ENCODE results near the gene RAB13. TPM values are rescaled to one million over a fixed set of nuclear protein-coding genes. Genes with fewer than 3 reads are reported as not detected.

RAB13 gene
- total RNA-seq, 1 donor from 2014 or later: 60.5 TPM

GRCh38 chr1:153977250-153978240, 8.6 kb downstream of the RAB13 start, which contains the start of gene JTB:
Gene JTB (minus strand): TSS chr1:153977674. CDS start chr1:153977252, 422 bp downstream.
- peak; percentile 91 for ATAC-seq

GRCh38 chr1:153976819-153977249, 9.3 kb downstream of the RAB13 start:
- no peak for ATAC-seq

GRCh38 chr1:153973525-153973924, 12.6 kb downstream of the RAB13 start:
- ATAC-seq: no peak

DNA sequence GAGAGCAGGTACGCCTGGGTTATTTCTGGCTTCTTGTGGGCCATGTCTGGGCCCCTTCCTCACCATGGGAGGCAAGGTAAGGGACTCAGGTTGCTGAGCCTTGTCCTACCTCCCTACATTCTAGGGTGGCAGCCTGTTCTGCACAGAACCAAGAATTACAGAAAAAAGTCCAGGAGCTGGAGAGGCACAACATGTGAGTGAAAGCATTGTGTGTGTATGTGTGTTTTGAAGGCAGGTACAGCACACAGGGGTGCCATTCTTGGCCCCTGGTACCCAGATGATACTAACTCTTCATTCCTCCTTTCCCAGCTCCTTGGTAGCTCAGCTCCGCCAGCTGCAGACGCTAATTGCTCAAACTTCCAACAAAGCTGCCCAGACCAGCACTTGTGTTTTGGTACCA, 13.1 kb downstream of the RAB13 start:
- ATAC-seq: no peak

- no peak for ATAC-seq
Observed at GRCh38 chr1:153970346-153970745, 15.8 kb downstream of the RAB13 start.

- ATAC-seq: no peak
Observed at GRCh38 chr1:153968972-153969371, 17.2 kb downstream of the RAB13 start.

DNA sequence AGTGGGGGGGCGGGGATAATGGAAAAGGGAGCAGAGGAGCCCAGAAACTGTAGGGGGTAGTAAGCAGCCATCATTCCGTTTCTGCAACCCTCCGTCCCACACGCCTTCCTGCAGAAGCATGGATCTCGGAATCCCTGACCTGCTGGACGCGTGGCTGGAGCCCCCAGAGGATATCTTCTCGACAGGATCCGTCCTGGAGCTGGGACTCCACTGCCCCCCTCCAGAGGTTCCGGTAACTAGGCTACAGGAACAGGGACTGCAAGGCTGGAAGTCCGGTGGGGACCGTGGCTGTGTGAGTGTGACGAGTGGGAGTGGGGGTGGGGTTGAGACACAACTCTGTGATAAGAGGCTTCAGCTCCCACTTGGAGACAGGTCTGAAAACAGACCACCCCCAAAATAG, 17.7 kb downstream of the RAB13 start:
- no peak for ATAC-seq

DNA sequence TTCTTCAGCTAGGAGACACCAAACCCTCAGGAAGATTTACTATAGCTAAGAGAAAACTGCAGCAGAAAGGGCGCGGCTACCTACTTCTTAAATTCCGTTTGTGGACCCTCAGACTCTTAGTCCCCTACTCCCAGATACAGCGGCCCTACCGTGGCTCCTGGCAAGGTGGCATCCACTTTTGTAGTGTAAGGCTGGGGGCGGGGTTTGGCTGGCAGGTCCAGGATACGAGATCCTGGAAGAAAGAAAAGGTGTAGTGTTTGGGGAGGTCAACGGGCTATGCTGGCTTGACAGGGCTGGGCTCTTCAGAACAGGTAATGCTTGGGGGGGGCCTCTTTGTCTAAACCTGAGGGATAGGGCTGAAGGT, 18.2 kb downstream of the RAB13 start:
- peak; percentile 12 for ATAC-seq

DNA sequence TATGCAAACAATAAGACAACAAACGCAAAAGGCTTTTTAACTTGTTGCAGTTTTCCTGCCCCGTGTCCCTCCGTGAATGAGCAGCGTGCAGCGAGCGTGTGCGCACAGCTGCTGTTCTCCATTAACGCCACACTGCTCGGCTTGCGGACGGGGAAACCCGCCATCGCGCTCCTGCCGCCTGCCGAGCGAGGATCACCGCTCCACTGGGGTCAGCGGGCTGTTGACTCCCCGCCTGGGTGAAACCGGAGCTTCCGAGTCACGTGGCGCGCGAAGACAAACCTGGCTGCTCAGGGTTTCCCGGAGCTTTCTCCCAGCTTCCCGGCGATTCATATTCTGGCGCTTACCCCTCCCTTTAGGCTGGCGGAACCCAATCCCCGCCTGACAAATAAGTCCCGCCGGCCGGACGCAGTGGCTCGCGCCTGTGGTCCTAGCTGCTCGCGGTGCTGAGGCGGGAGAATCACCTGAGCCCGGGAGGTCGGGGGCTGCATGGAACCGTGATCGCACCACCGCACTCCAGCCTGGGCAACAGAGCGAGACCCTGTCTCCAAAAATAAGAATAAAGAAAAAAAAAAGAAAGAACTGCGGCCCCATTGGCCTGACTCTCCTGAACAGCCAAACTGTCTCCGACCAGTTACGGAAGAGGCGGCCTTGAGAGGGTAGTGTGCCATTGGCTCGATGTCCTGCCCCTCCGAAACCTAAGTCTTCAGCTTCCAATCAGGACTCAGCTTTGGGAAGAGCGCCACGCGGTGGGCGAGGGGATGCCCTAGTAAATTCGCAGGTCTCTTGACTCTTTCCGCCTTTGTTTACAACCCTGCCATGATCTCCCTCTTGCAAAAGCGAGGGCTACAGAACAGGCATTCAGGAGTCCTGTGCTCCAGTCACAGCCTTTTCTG, 18.8 kb downstream of the RAB13 start, which contains the start of gene CREB3L4:
Gene CREB3L4, plus strand, starts transcription at position 796 of the 893 bp plus-strand sequence. CDS start 624 bp downstream, outside the sequence.
- peak; percentile 84 for ATAC-seq

DNA sequence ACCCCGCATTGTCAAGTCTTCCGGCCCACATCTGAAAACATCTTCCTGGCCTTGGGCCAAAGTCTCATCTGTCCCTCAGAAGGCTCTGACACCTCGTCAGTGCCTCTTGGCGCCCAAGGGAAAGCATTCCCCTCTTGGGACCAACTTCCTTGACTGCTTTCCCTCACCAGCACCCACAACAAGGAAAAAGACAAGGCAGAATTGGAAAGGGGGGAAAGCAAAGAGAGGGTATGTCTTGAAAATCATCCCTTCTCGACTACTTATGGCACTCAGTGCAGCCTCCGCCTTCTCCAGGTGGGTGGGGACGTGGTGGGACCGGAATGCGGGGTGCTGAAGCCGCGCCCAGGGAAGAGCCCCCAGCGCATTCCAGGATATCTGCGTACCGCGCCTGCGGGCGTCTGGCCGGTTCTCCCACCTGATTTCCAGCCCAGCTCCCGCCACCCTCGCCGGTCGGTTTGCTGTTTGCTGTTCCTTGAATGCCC, 22.2 kb downstream of the RAB13 start:
- peak; percentile 26 for ATAC-seq

- ATAC-seq: peak; percentile 79
Observed at GRCh38 chr1:153963030-153963849, 22.9 kb downstream of the RAB13 start, which contains the start of gene SLC39A1. Gene SLC39A1 (minus strand): TSS chr1:153963537. CDS start chr1:153962715, 822 bp downstream.

DNA sequence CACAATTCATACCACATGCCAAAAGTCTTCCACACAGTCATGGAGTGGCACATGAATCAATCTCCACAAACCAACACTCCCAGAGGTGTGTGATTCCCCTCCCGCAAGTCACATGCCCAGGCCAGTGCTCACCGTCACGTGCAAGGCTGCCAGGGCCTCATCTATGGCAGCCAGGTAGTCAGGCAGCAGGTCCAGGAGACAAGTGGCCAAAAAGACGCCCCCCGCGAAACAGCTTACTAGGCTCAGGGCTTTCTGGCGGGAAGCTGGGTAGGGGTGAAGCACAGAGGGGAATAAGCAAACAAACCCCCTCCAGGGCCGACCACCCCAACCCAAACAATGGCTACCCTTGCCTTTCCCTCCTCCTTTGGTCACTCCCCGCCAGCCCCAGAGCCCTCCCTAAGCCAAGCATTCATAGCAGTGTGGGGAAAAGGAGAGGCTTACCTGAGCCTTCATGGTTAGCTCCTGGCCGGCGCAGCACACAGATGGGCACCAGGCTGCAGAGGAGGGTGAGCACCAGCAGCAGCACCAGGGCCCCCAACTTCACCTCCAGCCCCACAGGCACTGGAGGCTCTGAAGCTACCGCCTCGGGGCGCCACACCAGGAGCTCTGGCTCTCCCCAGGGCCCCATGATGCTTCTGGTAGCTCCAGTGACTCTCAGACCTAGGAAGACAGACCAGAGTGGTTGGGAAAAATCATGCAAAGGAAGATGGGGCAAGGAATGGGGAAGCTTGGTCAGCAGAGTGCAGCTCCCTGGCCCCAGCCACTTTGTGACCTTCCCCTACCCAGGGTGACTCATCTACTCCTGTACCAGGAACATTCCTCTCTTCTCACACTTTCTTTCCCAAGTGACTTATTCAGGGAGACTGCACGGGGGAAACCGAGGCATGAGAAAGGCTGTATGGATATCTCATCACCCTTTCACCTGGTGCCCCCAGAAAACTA, 23.8 kb downstream of the RAB13 start:
- ATAC-seq: peak; percentile 40

GRCh38 chr1:153961421-153961820, 24.7 kb downstream of the RAB13 start:
- ATAC-seq: no peak

GRCh38 chr1:153960206-153960605, 25.9 kb downstream of the RAB13 start:
- no peak for ATAC-seq

GRCh38 chr1:153959454-153959853, 26.7 kb downstream of the RAB13 start:
- no peak for ATAC-seq

DNA sequence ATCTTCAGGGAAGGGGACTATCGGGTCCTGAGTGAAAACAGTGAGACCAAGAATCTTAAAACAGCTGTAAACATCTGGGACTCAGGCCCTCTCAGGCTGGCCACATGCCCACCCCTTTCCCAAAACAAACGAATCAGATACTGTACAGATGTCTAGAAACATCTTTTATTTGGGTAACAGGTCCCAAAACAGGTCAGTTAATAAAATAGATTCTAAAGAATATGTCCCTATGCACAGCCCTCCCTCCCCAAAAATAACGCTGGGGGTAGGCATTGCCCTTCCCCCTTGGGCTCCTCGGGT, 27.2 kb downstream of the RAB13 start:
- ATAC-seq: no peak

DNA sequence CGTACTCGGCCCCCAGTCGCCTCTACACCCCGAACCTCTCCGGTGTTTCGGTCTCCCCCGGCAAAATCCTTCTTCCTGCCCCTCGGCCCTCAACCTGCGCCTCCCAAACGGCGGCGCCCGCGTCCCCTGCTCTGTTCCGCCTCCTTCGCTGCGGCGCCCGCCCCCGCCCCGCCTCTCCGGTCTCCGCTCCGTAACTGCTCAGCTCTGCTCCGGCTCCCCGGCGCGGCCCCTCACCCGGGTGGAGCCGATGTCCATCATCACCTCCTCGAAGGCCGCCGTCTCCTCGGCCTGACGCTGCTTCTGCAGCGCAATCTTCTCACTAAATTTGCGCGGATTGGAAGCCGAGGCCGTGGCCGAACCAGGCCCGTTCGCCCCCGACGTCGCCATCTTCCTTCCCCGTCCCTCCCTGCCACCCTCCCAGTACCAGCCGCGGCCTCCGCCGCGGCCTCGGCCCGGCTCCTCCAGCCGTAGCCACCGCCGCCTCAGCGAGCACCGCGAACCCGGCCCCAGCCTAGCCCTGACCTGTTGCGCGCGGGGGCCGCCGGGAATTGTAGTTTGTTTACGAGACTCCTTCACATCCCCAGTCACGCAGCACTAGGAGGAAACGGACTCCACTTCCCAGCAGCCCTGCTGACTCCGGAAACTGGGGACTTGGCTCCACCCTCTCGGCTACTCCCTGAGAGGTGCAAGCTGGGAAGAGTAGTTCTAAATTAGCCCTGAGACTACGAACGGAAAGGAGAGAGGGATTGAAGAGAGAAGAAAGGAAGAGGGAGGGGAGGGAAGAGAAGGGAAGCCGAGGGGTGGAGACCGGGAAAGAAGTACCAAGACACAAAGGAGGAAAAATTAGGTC, 27.8 kb downstream of the RAB13 start, which contains the start of gene CRTC2:
Gene CRTC2, minus strand, starts transcription at position 502 of the 850 bp plus-strand sequence. Its CDS starts 115 bp downstream, at position 387.
- ATAC-seq: peak; percentile 86

DNA sequence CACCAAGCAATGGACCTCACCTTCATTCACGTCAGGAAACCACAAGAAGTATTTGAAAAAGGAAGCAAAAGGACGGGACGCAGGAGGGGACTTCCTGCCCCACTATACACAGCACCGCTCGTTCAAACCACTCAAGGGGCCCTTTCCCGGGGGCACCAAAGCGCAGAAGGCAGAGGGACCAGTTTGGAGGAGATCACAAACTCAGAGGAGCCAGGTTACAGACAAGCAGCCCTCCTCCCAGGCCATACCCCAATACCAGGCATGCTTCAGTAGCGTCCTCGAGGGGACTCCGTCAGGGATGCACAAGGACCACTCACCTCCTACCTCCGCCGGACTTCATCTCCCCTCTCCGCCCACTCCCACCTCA, 28.4 kb downstream of the RAB13 start:
- ATAC-seq: peak; percentile 2

- ATAC-seq: no peak
Observed at GRCh38 chr1:153956997-153957715, 29.0 kb downstream of the RAB13 start.

Data from esophagus mucosa (tissue), 1 donor.